ENCODE results near the gene AVPR1B.

The AVPR1B gene

DNA sequence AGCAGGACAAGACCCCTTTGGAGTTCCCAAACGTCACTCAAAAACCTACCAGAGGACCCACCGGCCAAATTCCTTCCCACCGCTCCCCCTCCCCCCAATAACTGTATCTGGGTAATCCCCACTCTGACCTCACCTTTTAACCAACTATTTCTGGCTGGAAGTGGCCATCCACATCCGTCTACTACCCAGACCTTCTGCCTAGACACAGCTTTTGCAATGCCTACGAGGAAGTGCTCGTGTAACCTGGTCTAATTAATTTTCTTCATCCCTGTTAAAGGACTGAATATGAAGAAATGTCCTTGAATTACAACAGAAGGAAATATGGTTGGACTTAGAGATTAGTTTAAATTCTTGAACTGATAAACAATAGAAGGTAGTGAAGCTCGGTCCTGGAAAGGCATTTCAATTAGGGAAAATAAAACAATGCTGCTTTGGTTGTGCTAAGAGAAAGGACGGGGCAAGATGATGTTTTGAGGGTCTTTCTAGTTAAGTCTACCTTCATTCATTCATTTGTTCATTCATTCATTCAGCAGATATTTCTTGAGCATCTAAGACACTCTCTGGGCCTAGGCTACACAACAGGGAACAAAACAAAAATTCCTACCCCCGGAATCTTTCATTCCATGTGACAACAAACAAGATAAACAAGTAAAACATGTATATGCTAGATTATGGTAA, 18.8 kb downstream of the AVPR1B start:
- TF ChIP-seq CTCF (IDR thresholded peaks at IDR 0.05) (no peak), ZFX (IDR thresholded peaks at IDR 0.05; ENCODE audit: borderline replicate concordance) (no peak)
- H3K27ac ChIP-seq, result no peak overlapping the region

DNA sequence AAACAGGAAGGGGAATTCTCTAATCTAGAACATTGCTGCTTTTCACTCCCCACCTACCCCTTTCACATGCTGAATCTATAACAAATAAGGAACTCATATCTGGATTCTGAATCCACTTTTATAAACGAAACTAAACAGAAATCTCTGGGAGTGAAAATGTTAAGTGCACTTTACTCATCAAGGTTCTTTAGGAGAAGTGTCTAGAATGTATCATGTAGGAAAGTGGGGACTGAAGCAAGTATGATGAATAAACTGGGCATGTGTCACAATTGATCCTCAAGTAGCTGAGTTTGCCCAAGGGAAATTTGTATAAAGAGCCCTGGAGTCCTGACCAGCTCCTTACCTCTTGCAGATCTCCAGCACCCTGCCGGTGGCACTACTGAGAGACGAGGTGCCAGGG, 19.8 kb downstream of the AVPR1B start:
- H3K27ac ChIP-seq, result no peak overlapping the region

GRCh38 chr1:206094024-206094423, 23.2 kb downstream of the AVPR1B start:
- TF ChIP-seq ZFX (IDR thresholded peaks at IDR 0.05; ENCODE audit: borderline replicate concordance) (no peak), CTCF (IDR thresholded peaks at IDR 0.05) (no peak)

More for the DNA sequence above, 19.8 kb downstream of the AVPR1B start:
- TF ChIP-seq CTCF (IDR thresholded peaks at IDR 0.05), result no peak
- no peak for TF ChIP-seq ZFX (IDR thresholded peaks at IDR 0.05; ENCODE audit: borderline replicate concordance)

GRCh38 chr1:206089341-206089740, 27.8 kb downstream of the AVPR1B start:
- no peak overlapping the region for H3K27ac ChIP-seq
- no peak for TF ChIP-seq ZFX (IDR thresholded peaks at IDR 0.05; ENCODE audit: borderline replicate concordance)
- no peak for TF ChIP-seq CTCF (IDR thresholded peaks at IDR 0.05)

More at GRCh38 chr1:206094024-206094423, 23.2 kb downstream of the AVPR1B start:
- no peak overlapping the region for H3K27ac ChIP-seq

GRCh38 chr1:206087091-206087490, 30.1 kb downstream of the AVPR1B start:
- TF ChIP-seq CTCF (IDR thresholded peaks at IDR 0.05), result no peak
- TF ChIP-seq ZFX (IDR thresholded peaks at IDR 0.05; ENCODE audit: borderline replicate concordance), result no peak
- no peak overlapping the region for H3K27ac ChIP-seq

DNA sequence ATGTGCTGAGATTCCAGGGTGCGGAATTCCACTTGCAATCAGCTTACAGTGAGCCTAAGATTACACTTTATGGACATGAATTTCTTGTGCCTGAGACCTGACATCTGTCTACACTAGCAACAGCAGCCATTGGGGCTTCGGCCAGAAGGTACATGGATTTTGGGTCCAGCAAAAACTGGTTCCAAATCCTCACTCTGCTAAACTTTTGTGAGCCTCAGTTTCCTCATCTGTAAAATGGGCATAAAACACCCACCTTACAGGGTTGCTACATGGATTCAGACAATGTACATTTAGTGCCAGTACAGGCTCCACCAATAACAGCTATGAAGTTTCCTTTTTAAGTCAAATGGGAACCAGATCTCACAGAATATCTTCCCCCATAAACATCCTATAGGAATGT, 33.4 kb downstream of the AVPR1B start:
- TF ChIP-seq CTCF (IDR thresholded peaks at IDR 0.05), result no peak
- no peak for TF ChIP-seq ZFX (IDR thresholded peaks at IDR 0.05; ENCODE audit: borderline replicate concordance)
- no peak overlapping the region for H3K27ac ChIP-seq

DNA sequence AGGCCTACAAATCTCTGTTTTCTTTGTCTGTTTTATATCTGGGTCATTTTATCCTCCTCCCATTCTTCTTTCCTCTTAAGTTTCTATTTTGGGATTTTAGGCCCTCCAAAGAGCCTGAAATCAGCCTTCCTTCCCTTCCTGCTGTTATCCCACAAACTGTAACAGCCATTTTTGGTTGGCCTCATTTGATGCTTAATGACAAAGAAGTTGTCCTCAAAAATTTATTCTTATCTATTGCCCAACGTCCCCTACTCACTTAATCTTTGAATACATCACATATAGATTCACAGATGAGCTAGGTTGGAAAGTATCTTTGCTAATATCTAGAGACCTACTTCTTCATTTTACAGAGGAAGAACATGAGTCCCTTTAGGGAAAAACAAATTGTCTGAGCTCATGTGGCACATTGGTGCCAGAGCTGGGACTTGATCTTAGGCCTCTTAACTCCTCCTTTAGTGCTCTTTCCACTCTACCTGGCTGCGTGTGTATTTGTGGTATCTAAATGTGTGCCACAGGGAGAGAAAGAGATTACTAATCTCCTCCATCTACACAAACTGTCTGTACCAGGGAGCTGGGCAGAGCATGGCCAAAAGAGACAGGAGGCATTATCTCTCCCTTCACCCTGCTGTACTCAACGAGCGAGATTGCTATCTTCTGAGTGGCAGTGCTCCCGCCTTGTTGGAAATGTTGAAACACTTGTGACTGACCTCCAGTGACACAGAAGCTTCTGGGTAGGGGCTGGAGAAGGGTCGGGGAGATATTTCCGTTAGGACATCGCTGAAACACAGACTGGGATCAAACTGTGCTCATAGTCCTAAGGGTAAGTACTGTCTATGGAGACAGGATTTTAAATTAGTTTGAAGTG, 34.1 kb downstream of the AVPR1B start:
- TF ChIP-seq ZFX (IDR thresholded peaks at IDR 0.05; ENCODE audit: borderline replicate concordance) (no peak), CTCF (IDR thresholded peaks at IDR 0.05) (no peak)
- no peak overlapping the region for H3K27ac ChIP-seq
